ENCODE results near the gene NAA38.

NAA38 gene

DNA sequence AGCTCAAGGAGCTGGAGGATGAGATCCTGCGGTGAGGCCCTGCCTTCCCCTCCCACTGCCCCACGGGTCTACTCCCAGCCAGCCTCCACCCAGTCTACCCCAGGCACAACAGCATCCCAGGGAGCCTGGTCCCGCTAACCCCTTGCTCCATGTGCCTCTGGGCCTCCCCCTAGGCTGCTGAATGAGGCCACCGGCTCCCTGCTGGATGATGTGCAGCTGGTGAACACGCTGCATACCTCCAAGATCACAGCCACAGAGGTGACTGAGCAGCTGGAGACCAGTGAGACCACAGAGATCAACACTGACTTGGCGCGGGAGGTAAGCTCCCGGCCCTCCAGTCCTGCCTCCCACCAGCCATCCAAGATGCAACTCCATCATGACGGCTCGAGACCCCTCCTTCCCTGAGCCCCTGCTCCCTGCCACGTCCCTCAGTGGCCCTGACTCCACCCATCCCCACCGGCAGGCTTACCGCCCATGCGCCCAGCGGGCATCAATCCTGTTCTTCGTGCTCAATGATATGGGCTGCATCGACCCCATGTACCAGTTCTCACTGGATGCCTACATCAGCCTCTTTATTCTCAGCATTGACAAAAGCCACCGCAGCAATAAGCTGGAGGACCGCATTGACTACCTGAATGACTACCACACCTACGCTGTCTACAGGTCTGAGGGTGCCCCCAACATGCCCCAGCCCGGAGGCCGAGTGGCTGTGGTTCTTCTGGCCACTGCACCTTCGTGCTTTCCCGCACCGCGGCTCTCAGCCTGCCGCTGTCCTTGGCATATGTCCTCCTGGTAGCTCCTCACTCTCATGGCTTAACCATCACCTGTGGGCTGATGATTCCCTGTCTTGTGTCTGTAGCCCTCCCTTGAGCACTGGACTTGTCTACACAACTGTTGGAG lies 38.4 kb downstream of the NAA38 start:
- no peak for DNase-seq

DNA sequence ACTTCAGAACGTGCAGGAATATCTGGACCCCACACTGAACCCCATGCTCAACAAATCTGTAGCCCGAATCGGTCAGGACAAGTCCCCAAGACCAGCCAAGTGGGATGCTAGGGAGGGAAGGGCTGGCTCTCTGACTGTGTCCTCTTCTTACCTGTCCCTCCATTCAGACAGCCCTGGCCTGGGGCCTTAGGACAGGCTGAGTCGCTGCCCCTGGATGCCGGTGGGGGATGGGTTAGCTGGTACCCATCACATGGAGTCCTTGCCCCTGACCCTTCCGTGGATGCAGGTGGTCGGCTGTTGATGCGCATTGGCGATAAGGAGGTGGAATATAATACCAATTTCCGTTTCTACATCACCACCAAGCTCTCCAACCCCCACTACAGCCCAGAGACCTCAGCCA lies 39.3 kb downstream of the NAA38 start:
- DNase-seq: no peak

DNA sequence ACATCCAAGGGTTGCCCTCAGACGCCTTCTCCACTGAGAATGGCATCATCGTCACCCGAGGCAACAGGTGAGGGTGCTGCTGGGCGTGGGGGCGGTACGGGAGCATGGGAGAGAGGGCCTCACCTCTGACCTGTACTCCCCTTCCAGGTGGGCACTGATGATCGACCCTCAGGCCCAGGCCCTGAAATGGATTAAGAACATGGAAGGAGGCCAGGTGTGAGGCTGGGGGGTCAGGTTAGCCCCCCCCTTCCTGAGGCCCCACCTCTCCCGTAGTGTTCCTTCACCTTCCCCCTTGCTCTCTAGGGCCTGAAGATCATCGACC lies 39.8 kb downstream of the NAA38 start:
- DNase-seq: no peak

DNA sequence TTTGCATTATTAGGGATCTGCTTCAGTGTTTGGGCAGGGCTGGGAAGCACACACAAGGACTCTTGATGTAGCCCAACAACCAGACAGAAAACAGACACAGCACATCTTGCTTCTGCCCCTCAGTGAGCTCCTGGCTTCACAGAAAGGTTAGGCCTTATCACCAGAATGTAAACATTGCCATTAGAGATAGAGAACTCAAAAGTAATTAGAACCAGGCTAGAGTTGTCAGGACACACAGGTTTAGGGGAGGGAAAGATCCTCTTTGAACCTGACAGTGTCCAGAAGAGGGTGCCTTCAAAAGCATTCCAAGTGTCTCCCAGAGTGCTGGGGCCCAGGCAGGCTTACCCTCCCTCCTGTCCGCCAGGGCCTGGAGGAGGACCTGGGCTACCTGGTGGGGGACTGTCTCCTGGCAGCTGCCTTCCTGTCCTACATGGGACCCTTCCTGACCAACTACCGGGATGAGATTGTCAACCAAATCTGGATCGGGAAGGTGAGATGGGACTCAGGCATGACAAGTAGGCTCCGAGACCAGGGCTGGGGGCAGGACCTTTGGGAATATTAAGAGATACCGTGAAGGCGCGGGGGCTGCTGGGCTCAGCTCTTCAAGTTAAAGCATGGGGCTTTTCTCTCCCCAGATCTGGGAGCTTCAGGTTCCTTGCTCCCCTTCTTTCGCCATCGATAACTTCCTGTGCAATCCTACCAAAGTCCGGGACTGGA lies 40.3 kb downstream of the NAA38 start:
- no peak for DNase-seq

DNA sequence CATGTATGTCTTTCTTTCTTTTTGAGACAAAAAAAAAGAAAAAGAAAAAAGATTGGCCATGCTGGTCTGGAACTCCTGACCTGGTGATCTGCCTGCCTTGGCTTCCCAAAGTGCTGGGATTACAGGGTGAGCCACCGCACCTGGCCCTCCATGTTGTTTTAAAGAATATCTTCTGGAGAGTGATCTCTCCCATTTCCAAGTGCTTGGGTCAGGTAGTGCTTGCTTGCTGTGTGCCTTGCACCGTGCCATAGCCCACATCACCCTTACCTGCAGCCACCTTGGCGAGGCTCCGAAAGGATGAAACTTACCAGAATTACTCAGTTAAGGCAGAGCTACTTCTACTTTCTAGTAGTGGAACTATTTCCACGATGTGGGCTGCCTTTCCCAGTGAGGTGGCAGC lies 42.4 kb downstream of the NAA38 start:
- no peak for DNase-seq

DNA sequence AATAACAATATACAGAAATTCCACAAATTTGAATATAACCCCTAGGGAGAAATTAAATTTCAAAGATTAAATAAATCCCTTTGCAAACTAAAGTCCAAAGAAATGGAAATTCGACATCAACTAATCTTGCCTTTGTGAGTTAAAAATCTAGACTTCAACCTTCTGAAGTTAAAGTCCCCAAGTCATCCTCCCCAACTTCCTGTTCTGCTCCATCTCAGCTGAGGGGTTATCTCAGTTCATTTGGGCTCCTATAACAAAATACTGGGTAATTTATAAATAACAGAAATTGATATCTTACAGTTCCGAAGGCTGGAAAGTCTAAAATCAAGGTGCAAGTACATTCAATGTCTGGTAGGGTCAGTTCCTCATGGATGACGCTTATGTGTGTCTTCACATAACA lies 46.1 kb downstream of the NAA38 start:
- no peak for DNase-seq

DNA sequence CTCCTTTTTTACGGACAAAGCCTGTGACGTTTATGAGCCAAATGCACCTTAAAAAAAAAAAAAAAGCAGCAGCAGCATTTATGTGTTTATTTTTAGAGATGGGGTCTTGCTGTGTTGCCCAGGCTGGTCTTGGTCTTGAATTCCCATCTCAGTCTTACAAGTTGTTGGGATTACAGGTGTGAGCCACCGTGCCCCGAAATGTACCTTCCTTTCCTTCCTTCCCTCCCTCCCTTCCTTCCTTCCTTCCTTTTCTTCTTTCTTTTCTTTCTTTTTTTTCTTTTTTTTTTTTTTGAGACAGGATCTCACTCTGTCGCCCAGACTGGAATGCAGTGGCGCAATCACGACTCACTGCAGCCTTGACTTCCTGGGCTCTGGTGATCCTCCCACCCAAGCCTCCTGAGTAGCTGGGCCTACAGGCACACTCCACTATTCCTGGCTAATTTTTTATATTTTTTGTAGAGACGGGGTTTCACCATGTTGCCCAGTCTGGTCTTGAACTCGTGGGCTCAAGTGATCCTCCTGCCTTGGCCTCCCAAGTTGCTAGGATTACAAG lies 47.5 kb downstream of the NAA38 start:
- DNase-seq: peak; percentile 65

DNA sequence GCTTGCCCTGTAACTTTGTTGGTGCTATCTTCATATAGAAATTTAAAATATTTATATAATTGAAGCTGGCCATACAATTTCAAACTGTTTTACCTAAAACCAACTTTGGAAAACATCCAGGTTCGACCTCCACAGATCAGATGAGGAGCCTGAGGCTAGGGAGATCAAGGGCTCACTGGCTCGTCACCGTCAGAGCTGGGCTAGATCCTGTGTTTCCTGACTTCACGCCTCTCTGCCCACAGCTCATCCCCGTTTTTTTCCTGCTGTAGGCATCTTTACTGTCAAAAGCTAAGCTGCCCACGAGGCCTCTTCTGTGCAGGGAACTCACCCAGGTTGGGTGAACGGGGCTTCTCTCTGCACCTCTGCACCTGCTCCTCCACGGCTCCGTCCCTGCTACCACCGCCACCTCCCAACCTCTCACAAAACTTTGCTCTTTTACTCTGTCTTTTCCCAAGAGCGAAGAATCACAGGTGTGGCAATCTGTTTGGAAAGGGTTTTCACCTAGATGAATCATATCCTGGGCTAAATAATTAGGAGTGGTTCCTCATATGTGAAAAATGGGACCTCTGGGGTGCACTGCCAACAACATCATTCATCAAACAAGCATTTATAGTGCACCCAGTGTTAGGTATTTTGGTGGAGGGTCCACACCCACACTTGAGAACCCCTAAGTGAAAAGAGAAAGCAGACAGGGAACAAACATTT lies 48.1 kb downstream of the NAA38 start:
- DNase-seq: no peak

DNA sequence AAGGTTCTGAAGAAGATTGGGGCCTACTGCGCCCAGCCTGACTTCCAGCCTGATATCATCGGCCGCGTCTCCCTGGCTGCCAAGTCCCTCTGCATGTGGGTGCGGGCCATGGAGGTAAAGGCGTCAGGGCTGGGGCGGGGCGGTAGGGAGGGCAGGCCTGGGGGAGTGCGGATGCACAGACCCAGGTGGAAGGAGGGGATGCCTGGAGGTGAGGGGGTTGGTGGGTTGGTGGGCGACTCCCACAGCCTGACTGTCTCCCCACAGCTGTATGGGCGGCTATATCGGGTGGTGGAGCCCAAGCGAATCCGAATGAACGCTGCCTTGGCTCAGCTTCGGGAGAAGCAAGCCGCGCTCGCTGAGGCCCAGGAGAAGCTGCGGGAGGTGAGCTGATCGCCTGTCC lies 50.2 kb downstream of the NAA38 start:
- DNase-seq: no peak
